GM13977 (cell line): ENCODE results near the gene DOC2B.

ENCODE experiments used
- DNase-seq: peaks from one replicate; pipeline ENCODE4 v3.0.0; 2012; ENCODE audit warnings: low spot score
- in situ Hi-C: fragments of 300-500 bp; cut with MboI; formaldehyde crosslinking; loops from one replicate; pipeline ENCODE4 v1.12.0; 2022; ENCODE audit warnings: low sequenced_read_pairs, low pct_unique_long_range_greater_than_20kb, mixed read lengths, inconsistent platforms; ENCODE audit not compliant: unreplicated experiment
- TF ChIP-seq, protein P1 (sequence below): IDR thresholded peaks from 2 replicates; pipeline ENCODE4 v1.5.1; 2012; ENCODE audit warnings: mild to moderate bottlenecking, control low read depth; ENCODE audit not compliant: insufficient read depth; ENCODE audit errors: extremely low read depth, missing control alignments

DOC2B gene

DNA sequence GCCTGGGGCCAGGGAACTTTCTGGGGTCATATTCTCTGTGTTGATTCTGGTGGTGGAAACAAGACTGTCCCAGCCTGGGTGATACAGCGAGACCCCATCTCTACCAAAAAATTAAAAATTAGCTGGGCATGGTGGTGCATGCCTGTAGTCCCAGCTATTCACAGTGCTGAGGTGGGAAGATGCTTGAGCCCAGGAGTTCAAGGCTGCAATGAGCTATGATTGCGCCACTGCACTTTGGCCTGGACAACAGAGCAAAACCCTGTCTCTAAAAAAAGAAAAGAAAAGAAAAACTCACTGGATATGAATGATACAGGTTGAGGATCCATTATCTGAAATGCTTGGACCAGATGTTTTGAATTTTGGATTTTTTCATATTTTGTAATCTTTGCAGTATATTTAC is 30.4 kb downstream of the DOC2B start:
- TF ChIP-seq, protein P1, sequence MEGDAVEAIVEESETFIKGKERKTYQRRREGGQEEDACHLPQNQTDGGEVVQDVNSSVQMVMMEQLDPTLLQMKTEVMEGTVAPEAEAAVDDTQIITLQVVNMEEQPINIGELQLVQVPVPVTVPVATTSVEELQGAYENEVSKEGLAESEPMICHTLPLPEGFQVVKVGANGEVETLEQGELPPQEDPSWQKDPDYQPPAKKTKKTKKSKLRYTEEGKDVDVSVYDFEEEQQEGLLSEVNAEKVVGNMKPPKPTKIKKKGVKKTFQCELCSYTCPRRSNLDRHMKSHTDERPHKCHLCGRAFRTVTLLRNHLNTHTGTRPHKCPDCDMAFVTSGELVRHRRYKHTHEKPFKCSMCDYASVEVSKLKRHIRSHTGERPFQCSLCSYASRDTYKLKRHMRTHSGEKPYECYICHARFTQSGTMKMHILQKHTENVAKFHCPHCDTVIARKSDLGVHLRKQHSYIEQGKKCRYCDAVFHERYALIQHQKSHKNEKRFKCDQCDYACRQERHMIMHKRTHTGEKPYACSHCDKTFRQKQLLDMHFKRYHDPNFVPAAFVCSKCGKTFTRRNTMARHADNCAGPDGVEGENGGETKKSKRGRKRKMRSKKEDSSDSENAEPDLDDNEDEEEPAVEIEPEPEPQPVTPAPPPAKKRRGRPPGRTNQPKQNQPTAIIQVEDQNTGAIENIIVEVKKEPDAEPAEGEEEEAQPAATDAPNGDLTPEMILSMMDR, result no peak
- in situ Hi-C loops, result no loop called here
- no peak for DNase-seq

- in situ Hi-C loops, result no loop called here
- DNase-seq, result no peak
- TF ChIP-seq, protein P1, result no peak
Observed at GRCh38 chr17:149897-150584, 31.4 kb downstream of the DOC2B start.

DNA sequence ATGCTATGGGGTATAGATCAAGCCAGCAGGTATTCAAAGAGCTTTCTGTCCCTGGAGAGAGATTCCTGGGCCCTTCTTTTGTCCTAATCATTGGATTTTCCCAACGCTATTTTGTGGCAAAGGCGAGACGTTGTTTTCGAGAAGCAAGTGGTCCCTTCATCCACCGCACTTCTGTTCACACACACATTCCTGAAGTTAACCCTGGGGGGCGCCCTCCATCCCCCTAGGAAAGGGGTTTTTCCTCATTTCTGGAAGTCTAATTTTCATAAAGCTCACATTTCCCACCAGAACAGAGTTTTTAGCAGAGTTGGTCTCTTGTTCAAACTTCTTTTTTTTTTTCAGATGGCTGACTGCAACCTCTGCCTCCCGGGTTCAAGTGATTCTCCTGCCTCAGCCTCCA is 32.2 kb downstream of the DOC2B start:
- TF ChIP-seq, protein P1, result no peak
- DNase-seq, result no peak
- in situ Hi-C loops, result no loop called here

GRCh38 chr17:148757-149156 is 32.7 kb downstream of the DOC2B start:
- in situ Hi-C loops, result no loop called here
- TF ChIP-seq, protein P1, result no peak
- DNase-seq, result no peak

GRCh38 chr17:147796-148740 is 33.4 kb downstream of the DOC2B start:
- in situ Hi-C loops, result no loop called here
- TF ChIP-seq, protein P1, result no peak
- DNase-seq, result no peak

DNA sequence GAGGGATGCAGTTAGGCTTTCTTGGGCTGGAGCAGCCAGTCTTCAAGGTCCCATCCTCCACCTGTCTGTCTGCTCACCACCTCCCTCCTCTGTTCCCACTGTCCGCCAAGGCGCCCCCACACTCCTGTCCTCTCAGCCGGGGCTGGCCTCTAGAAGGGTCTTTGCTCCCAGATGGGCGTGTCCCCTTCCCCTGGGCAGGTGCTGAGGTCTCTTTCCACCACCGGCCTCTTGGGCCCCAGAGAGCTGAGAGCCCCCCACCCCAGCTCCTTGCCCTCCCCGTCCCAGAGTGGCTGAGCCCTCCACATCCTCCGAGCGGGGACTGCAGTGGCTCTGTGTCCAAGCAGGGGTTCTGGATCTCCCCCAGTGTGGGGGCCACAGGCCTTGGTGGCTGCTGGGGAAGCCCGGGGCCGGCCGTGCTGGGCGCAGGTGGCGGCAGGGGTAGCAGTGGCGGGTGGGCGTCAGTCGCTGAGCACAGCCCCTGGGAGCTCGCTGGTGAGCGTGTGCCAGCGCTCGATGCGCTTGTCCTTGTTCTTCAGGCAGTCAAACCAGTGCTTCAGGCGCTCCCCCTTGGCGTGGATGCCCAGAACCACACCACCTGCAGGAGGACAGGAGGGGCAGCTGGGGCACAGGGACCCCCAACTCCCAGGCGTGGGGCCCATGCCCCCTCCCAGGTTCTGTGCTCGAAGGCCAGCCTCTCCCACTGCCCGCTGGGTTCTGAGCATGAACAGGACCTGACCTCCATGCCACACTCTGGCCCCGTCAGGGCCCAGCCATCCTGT is 34.3 kb downstream of the DOC2B start:
- TF ChIP-seq, protein P1, result no peak
- DNase-seq, result no peak
- in situ Hi-C loops, result no loop called here
